H9 (cell line): ENCODE measurements around the gene DNAJA4. TPM values are rescaled to one million over a fixed set of nuclear protein-coding genes. Genes with fewer than 3 reads are reported as not detected.

Experiments used
- DNase-seq: peaks from one replicate; pipeline ENCODE4 v3.0.0-alpha.2; 2017
- H2AFZ ChIP-seq: one replicate; pipeline ENCODE4 v1.6.1; 2013; ENCODE audit warnings: mild to moderate bottlenecking, low read length, control low read depth, moderate library complexity
- H2AK5ac ChIP-seq: 2 replicates; pipeline ENCODE4 v1.6.1; 2013; ENCODE audit warnings: low read length, control low read depth, mixed read lengths; ENCODE audit not compliant: insufficient read length
- H2BK120ac ChIP-seq: one replicate; pipeline ENCODE4 v1.6.1; 2013; ENCODE audit warnings: low read depth, mild to moderate bottlenecking, low read length, control low read depth, inconsistent platforms; ENCODE audit not compliant: poor library complexity, severe bottlenecking
- H2BK12ac ChIP-seq: 2 replicates; pipeline ENCODE4 v1.6.1; 2013; ENCODE audit warnings: low read length, control low read depth, mixed read lengths, low read depth; ENCODE audit not compliant: insufficient read length
- H2BK15ac ChIP-seq: 2 replicates; pipeline ENCODE4 v1.6.1; 2013; ENCODE audit warnings: low read depth, low read length, control low read depth
- H2BK20ac ChIP-seq: one replicate; pipeline ENCODE4 v1.6.1; 2013; ENCODE audit warnings: low read depth, mild to moderate bottlenecking, low read length, control low read depth, inconsistent platforms; ENCODE audit not compliant: poor library complexity, severe bottlenecking
- H2BK5ac ChIP-seq: 2 replicates; pipeline ENCODE4 v1.6.1; 2013; ENCODE audit warnings: low read length, control low read depth, mixed read lengths; ENCODE audit not compliant: insufficient read length
- H3K14ac ChIP-seq: 2 replicates; pipeline ENCODE4 v1.6.1; 2013; ENCODE audit warnings: low read length, control low read depth; ENCODE audit not compliant: insufficient read depth
- H3K18ac ChIP-seq: 2 replicates; pipeline ENCODE4 v1.6.1; 2013; ENCODE audit warnings: low read depth, mild to moderate bottlenecking, mixed read lengths, low read length, control low read depth; ENCODE audit not compliant: insufficient read length
- H3K23ac ChIP-seq: 2 replicates; pipeline ENCODE4 v1.6.1; 2013; ENCODE audit warnings: low read length, control low read depth, mixed read lengths, low read depth; ENCODE audit not compliant: insufficient read length
- H3K23me2 ChIP-seq: 2 replicates; pipeline ENCODE4 v1.6.1; 2013; ENCODE audit warnings: low read depth, mild to moderate bottlenecking, mixed read lengths, low read length, control low read depth; ENCODE audit not compliant: insufficient read length, poor library complexity, severe bottlenecking
- H3K27ac ChIP-seq: 2 replicates; pipeline ENCODE4 v1.5.1; 2013; ENCODE audit warnings: low read length, control low read depth, mixed read lengths, low read depth; ENCODE audit not compliant: insufficient read length
- H3K27me3 ChIP-seq: 2 replicates; pipeline ENCODE4 v1.6.1; 2013; ENCODE audit warnings: low read length, control low read depth, inconsistent platforms; ENCODE audit not compliant: insufficient read depth
- H3K4ac ChIP-seq: 2 replicates; pipeline ENCODE4 v1.6.1; 2013; ENCODE audit warnings: low read depth, mild to moderate bottlenecking, control low read depth, inconsistent platforms, low read length, moderate library complexity
- H3K4me1 ChIP-seq: 2 replicates; pipeline ENCODE4 v1.6.1; 2013; ENCODE audit warnings: low read length, control low read depth, inconsistent platforms; ENCODE audit not compliant: insufficient read depth
- H3K4me2 ChIP-seq: 2 replicates; pipeline ENCODE4 v1.6.1; 2013; ENCODE audit warnings: low read length, control low read depth, mixed read lengths; ENCODE audit not compliant: insufficient read length, insufficient read depth
- H3K56ac ChIP-seq: 2 replicates; pipeline ENCODE4 v1.6.1; 2013; ENCODE audit warnings: low read depth, mild to moderate bottlenecking, mixed read lengths, low read length, control low read depth; ENCODE audit not compliant: insufficient read length
- H3K79me1 ChIP-seq: 2 replicates; pipeline ENCODE4 v1.6.1; 2013; ENCODE audit warnings: low read depth, mild to moderate bottlenecking, moderate library complexity, low read length, control low read depth, inconsistent platforms; ENCODE audit not compliant: insufficient read depth, poor library complexity, severe bottlenecking
- H3K79me2 ChIP-seq: 2 replicates; pipeline ENCODE4 v1.6.1; 2013; ENCODE audit warnings: low read length, control low read depth, inconsistent platforms; ENCODE audit not compliant: insufficient read depth
- H3K9ac ChIP-seq: 2 replicates; pipeline ENCODE4 v1.6.1; 2013; ENCODE audit warnings: low read length, control low read depth, mixed read lengths; ENCODE audit not compliant: insufficient read length; ENCODE audit errors: extremely low read depth
- H3K9me3 ChIP-seq: one replicate; pipeline ENCODE4 v1.6.1; 2013; ENCODE audit warnings: low read depth, low read length, inconsistent platforms; ENCODE audit not compliant: control insufficient read depth
- H3T11ph ChIP-seq: one replicate; pipeline ENCODE4 v1.6.1; 2013; ENCODE audit warnings: mild to moderate bottlenecking, low read length, control low read depth, inconsistent platforms
- H4K20me1 ChIP-seq: one replicate; pipeline ENCODE4 v1.6.1; 2013; ENCODE audit not compliant: control insufficient read depth, insufficient read length, insufficient read depth
- H4K5ac ChIP-seq: 2 replicates; pipeline ENCODE4 v1.6.1; 2013; ENCODE audit warnings: low read depth, mild to moderate bottlenecking, mixed read lengths, low read length, control low read depth; ENCODE audit not compliant: insufficient read length
- H4K8ac ChIP-seq: replicated peaks from 2 replicates; pipeline ENCODE4 v1.6.1; 2013; ENCODE audit warnings: low read length, control low read depth, mixed read lengths, low read depth; ENCODE audit not compliant: insufficient read length
- H4K91ac ChIP-seq: 2 replicates; pipeline ENCODE4 v1.6.1; 2013; ENCODE audit warnings: low read depth, mild to moderate bottlenecking, moderate library complexity, mixed read lengths, low read length, control low read depth; ENCODE audit not compliant: insufficient read length
- H3K27ac Mint-ChIP-seq, 3 experiments: 2 replicates in 2 of 3; 3 replicates in 1 of 3; pipeline ENCODE4 v1.8.0; 2020 to 2021; ENCODE audit warnings: mixed read lengths in 3 of 3, mild to moderate bottlenecking in 1 of 3, moderate library complexity in 1 of 3
- H3K27me3 Mint-ChIP-seq: 2 replicates; pipeline ENCODE4 v1.8.0; 2021; ENCODE audit warnings: low read depth, mild to moderate bottlenecking, moderate library complexity, mixed read lengths
- H3K36me3 Mint-ChIP-seq, 3 experiments: 2 replicates in 2 of 3; 3 replicates in 1 of 3; pipeline ENCODE4 v1.8.0; 2020 to 2021; ENCODE audit warnings: low read depth in 3 of 3, mixed read lengths in 3 of 3; ENCODE audit not compliant: insufficient read depth in 1 of 3
- H3K4me1 Mint-ChIP-seq, 2 experiments: 2 replicates each; pipeline ENCODE4 v1.8.0; 2020; ENCODE audit warnings: mixed read lengths in 2 of 2
- H3K4me3 Mint-ChIP-seq, 2 experiments: 2 replicates in 1 of 2; 3 replicates in 1 of 2; pipeline ENCODE4 v1.8.0; 2020 to 2021; ENCODE audit warnings: mild to moderate bottlenecking in 2 of 2, mixed read lengths in 2 of 2, moderate library complexity in 1 of 2
- H3K9me3 Mint-ChIP-seq, 2 experiments: 2 replicates in 1 of 2; 3 replicates in 1 of 2; pipeline ENCODE4 v1.8.0; 2020; ENCODE audit warnings: mild to moderate bottlenecking in 2 of 2, mixed read lengths in 2 of 2, moderate library complexity in 1 of 2
- WGBS: extraction: QIAGEN DNeasy Blood & Tissue Kit; methylation state at CpG from one replicate; pipeline ENCODE4 v1.1.7; 2013; ENCODE audit warnings: missing lambda C conversion rate, low lambda C conversion rate, mixed read lengths; ENCODE audit not compliant: insufficient read length; ENCODE audit errors: extremely low coverage; 5-methylcytosine and 5-hydroxymethylcytosine counted together
- total RNA-seq: library from RNA; stranded (reverse); gene quantifications from 2 replicates; pipeline ENCODE4 v1.2.1, GENCODE V29; 2021
- TF ChIP-seq, protein P1 (sequence below): fragments of 200-600 bp; sonication (generic); conservative IDR thresholded peaks from 3 replicates; pipeline ENCODE4 v1.8.0; 2021; ENCODE audit warnings: antibody characterized with exemption, mild to moderate bottlenecking

The DNAJA4 gene
- total RNA-seq, 1 experiment from 2014 or later: 0.13 TPM

DNA sequence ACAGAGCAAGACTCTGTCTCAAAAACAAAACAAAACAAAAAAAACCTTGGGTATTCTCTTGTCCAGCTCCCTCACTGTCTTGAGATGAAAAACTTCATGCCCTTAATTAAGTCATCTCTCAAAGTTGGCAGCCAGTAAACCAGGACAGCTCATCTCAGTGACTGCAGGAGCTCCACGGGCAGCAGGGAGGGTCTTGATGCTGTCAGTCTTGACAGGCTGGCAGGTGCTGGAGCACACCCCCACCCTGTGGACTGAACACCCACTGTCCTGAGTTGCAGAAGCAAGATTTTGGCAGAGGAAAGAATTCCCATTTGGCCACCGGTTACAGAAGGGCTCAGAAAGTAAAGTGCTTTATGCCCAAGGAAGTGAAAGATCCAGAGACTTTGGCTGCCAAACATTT, 8.0 kb downstream of the DNAJA4 start:
- no peaks in the 10 kb centered on the region for H3K79me2 ChIP-seq

More for the DNA sequence above, 8.0 kb downstream of the DNAJA4 start:
- Histone ChIP-seq H4K91ac (no peak overlapping the region), H2BK5ac (no peak overlapping the region), H3K23me2 (no peaks in the 10 kb centered on the region), H3K79me1 (no peaks in the 10 kb centered on the region), H3K9me3 (no peaks in the 10 kb centered on the region), H3K14ac (no peak overlapping the region), H2BK12ac (no peak overlapping the region), H3K4me2 (no peak overlapping the region), H3K27me3 (no peaks in the 10 kb centered on the region), H2AFZ (no peak overlapping the region), H2BK15ac (no peak overlapping the region), H3K23ac (no peak overlapping the region), H3K4me1 (no peaks in the 10 kb centered on the region), H2BK120ac (no peak overlapping the region), H2AK5ac (no peak overlapping the region), H3K18ac (no peak overlapping the region), H4K8ac (no peak overlapping the region), H3K27ac (no peak overlapping the region), H3K4ac (no peak overlapping the region), H3K56ac (no peak overlapping the region), H4K20me1 (no peaks in the 10 kb centered on the region), H3K9ac (no peak overlapping the region), H4K5ac (no peak overlapping the region), H2BK20ac (no peak overlapping the region), H3T11ph (no peak overlapping the region)
- H3K4me1 Mint-ChIP-seq: 0 out of 4 replicates have a peak, but pooled peaks cover under 1 to 4% of the 10 kb centered on the region in 2 experiments
- H3K36me3 Mint-ChIP-seq: no peaks in the 10 kb centered on the region
- no peaks in the 10 kb centered on the region; the same call in 1 of the 2 replicates for H3K27me3 Mint-ChIP-seq
- DNase-seq: no peak
- no peak overlapping the region for H3K4me3 Mint-ChIP-seq
- H3K27ac Mint-ChIP-seq: no peak overlapping the region
- TF ChIP-seq, protein P1, sequence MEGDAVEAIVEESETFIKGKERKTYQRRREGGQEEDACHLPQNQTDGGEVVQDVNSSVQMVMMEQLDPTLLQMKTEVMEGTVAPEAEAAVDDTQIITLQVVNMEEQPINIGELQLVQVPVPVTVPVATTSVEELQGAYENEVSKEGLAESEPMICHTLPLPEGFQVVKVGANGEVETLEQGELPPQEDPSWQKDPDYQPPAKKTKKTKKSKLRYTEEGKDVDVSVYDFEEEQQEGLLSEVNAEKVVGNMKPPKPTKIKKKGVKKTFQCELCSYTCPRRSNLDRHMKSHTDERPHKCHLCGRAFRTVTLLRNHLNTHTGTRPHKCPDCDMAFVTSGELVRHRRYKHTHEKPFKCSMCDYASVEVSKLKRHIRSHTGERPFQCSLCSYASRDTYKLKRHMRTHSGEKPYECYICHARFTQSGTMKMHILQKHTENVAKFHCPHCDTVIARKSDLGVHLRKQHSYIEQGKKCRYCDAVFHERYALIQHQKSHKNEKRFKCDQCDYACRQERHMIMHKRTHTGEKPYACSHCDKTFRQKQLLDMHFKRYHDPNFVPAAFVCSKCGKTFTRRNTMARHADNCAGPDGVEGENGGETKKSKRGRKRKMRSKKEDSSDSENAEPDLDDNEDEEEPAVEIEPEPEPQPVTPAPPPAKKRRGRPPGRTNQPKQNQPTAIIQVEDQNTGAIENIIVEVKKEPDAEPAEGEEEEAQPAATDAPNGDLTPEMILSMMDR: no peak
- no peaks in the 10 kb centered on the region for H3K9me3 Mint-ChIP-seq
- no CpG with 5 or more reads among the region's 2 CpGs for WGBS
